Endothelial cell (in vitro differentiated cells): ENCODE measurements around the gene SLC35A1. TPM values are rescaled to one million over a fixed set of nuclear protein-coding genes. Genes with fewer than 3 reads are reported as not detected.

Experiments
- DNase-seq: peaks from one replicate; pipeline ENCODE4 v3.0.0; 2021; ENCODE audit warnings: low spot score
- H3K27ac Mint-ChIP-seq: one replicate; pipeline ENCODE4 v1.8.0; 2021; ENCODE audit warnings: mixed read lengths, inconsistent platforms; ENCODE audit not compliant: unreplicated experiment
- H3K27me3 Mint-ChIP-seq: one replicate; pipeline ENCODE4 v1.8.0; 2021; ENCODE audit warnings: mild to moderate bottlenecking, moderate library complexity, mixed read lengths, inconsistent platforms; ENCODE audit not compliant: unreplicated experiment
- H3K36me3 Mint-ChIP-seq: one replicate; pipeline ENCODE4 v1.8.0; 2021; ENCODE audit warnings: mild to moderate bottlenecking, low read depth, mixed read lengths, inconsistent platforms; ENCODE audit not compliant: unreplicated experiment
- H3K4me1 Mint-ChIP-seq: one replicate; pipeline ENCODE4 v1.8.0; 2021; ENCODE audit warnings: mild to moderate bottlenecking, mixed read lengths, inconsistent platforms; ENCODE audit not compliant: unreplicated experiment
- H3K4me3 Mint-ChIP-seq: one replicate; pipeline ENCODE4 v1.8.0; 2021; ENCODE audit warnings: mild to moderate bottlenecking, mixed read lengths, inconsistent platforms; ENCODE audit not compliant: unreplicated experiment
- H3K9me3 Mint-ChIP-seq: one replicate; pipeline ENCODE4 v1.8.0; 2021; ENCODE audit warnings: mixed read lengths, inconsistent platforms; ENCODE audit not compliant: unreplicated experiment
- CTCF ChIP-seq: fragments of 200-600 bp; sonication (generic); IDR thresholded peaks from one replicate; pipeline ENCODE4 v1.5.0; 2021; ENCODE audit warnings: antibody characterized with exemption; ENCODE audit not compliant: unreplicated experiment
- total RNA-seq: library from RNA; stranded (reverse); fragmentation: NEBNext Ultra II Directional; extraction: Animal tissue kit (Norgen Biotek cat#: 25700); gene quantifications from one replicate; pipeline ENCODE4 v1.2.1, GENCODE V29; 2021; ENCODE audit not compliant: unreplicated experiment

Gene SLC35A1
- total RNA-seq, 1 donor from 2014 or later, result 19.1 TPM

- TF ChIP-seq CTCF, result no peak
- Mint-ChIP-seq H3K27ac (no peak overlapping the region), H3K4me1 (peaks cover 2% of the 10 kb centered on the region), H3K36me3 (no peaks in the 10 kb centered on the region), H3K9me3 (no peaks in the 10 kb centered on the region), H3K27me3 (no peaks in the 10 kb centered on the region), H3K4me3 (no peak overlapping the region)
- no peak for DNase-seq
Observed at GRCh38 chr6:87494761-87495422, 22.1 kb downstream of the SLC35A1 start.

GRCh38 chr6:87498048-87498447 is 25.3 kb downstream of the SLC35A1 start:
- Mint-ChIP-seq H3K36me3 (peaks cover 11% of the 10 kb centered on the region), H3K27ac (no peak overlapping the region), H3K9me3 (no peaks in the 10 kb centered on the region), H3K4me1 (peaks cover 9% of the 10 kb centered on the region), H3K4me3 (no peak overlapping the region), H3K27me3 (no peaks in the 10 kb centered on the region)
- no peak for TF ChIP-seq CTCF
- DNase-seq, result no peak

DNA sequence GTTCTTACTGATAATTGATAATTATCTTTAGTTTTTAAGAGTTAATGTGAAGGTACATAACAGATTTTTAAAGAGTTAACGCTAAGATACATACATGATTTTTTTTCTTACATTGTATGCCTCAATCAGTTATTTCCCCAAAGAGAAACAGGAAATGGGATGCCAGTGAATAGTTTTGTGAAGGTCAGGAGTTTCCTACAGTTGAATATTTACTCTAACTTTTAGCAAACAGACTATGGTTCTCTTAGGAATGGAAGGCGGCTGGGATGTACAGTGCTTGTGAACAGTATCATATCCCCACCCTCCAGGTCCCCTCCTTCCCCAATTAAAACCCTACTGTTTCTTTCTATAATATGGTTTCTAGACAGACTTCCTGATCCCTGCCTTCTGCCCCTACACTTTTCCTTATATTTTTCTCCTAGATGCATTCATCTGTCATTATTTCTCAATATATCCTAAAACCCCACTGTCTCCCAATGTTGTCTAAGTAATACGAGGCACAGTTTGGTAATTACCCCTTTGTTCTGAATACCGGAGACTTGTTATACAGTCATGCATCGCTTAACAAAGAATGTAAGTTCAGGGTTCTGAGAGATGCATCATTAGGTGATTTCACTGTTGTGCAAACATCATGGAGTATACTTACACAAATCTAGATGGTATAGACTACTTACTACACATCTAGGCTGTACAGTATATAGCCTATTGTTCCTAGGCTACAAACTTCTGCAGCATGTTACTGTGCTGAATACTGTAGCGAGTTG is 29.2 kb downstream of the SLC35A1 start:
- peaks cover 19% of the 10 kb centered on the region for H3K36me3 Mint-ChIP-seq
- TF ChIP-seq CTCF, result no peak
- peak overlapping the region; percentile 85 for H3K27ac Mint-ChIP-seq

GRCh38 chr6:87504441-87504840 is 31.7 kb downstream of the SLC35A1 start:
- Mint-ChIP-seq H3K27ac (no peak overlapping the region), H3K9me3 (no peaks in the 10 kb centered on the region), H3K4me3 (no peak overlapping the region), H3K36me3 (peaks cover 19% of the 10 kb centered on the region), H3K27me3 (no peaks in the 10 kb centered on the region), H3K4me1 (peaks cover 8% of the 10 kb centered on the region)
- TF ChIP-seq CTCF, result no peak
- no peak for DNase-seq

More for the DNA sequence above, 29.2 kb downstream of the SLC35A1 start:
- Mint-ChIP-seq H3K4me3 (no peak overlapping the region), H3K27me3 (no peaks in the 10 kb centered on the region), H3K4me1 (peaks cover 9% of the 10 kb centered on the region), H3K9me3 (no peaks in the 10 kb centered on the region)
- no peak for DNase-seq

- Mint-ChIP-seq H3K4me1 (no peaks in the 10 kb centered on the region), H3K36me3 (peaks cover 18% of the 10 kb centered on the region), H3K27me3 (peaks cover 1% of the 10 kb centered on the region), H3K9me3 (no peaks in the 10 kb centered on the region), H3K4me3 (no peak overlapping the region), H3K27ac (no peak overlapping the region)
- TF ChIP-seq CTCF, result no peak
- no peak for DNase-seq
Observed at GRCh38 chr6:87514831-87515230, 42.1 kb downstream of the SLC35A1 start.
